CD14-positive monocyte (primary cell): ENCODE data around the gene DNMBP. TPM values are rescaled to one million over a fixed set of nuclear protein-coding genes. Genes with fewer than 3 reads are reported as not detected.

Experiments
- DNase-seq, 3 donors: peaks; one replicate each; pipeline ENCODE4 v3.0.0-alpha.2; 2011 to 2022
- H2AFZ ChIP-seq: 2 replicates; pipeline ENCODE4 v1.6.0; 2012; ENCODE audit warnings: mild to moderate bottlenecking, low read depth, low read length, inconsistent platforms; ENCODE audit not compliant: insufficient read depth, poor library complexity, severe bottlenecking
- H3K27ac ChIP-seq, 2 donors: 1 replicate in 1 of 2; 2 replicates in 1 of 2; pipeline ENCODE4 v1.5.1; 2012 to 2013; ENCODE audit warnings: low read length in 2 of 2, control low read depth in 1 of 2, inconsistent platforms in 1 of 2, low read depth in 1 of 2, mild to moderate bottlenecking in 1 of 2
- H3K27me3 ChIP-seq, 2 donors: one replicate each; pipeline versions ENCODE4 v1.6.0 to v1.6.1; 2011 to 2013; ENCODE audit warnings: low read length in 2 of 2; ENCODE audit not compliant: control insufficient read depth in 2 of 2, insufficient read depth in 2 of 2
- H3K36me3 ChIP-seq, 2 donors: replicated peaks in 1 of 2; 1 replicate in 1 of 2; 2 replicates in 1 of 2; pipeline versions ENCODE4 v1.5.1 to v1.6.1; 2012 to 2013; ENCODE audit warnings: low read length in 2 of 2, control low read depth in 1 of 2, inconsistent platforms in 1 of 2, mild to moderate bottlenecking in 1 of 2; ENCODE audit not compliant: insufficient read depth in 2 of 2, control insufficient read depth in 1 of 2
- H3K4me1 ChIP-seq, 2 donors: 1 replicate in 1 of 2; 2 replicates in 1 of 2; pipeline versions ENCODE4 v1.5.1 to v1.6.1; 2012 to 2013; ENCODE audit warnings: low read length in 2 of 2, control low read depth in 1 of 2, inconsistent platforms in 1 of 2, mild to moderate bottlenecking in 1 of 2, moderate library complexity in 1 of 2; ENCODE audit not compliant: insufficient read depth in 2 of 2, control insufficient read depth in 1 of 2
- H3K4me2 ChIP-seq: replicated peaks from 2 replicates; pipeline ENCODE3; 2012; ENCODE audit warnings: low read length, moderate library complexity, mild to moderate bottlenecking; ENCODE audit not compliant: poor library complexity, severe bottlenecking; ENCODE audit errors: extremely low read depth
- H3K4me3 ChIP-seq, 3 experiments: fragments of 200-600 bp in 1 of 3; sonication (generic) in 1 of 3; replicated peaks in 1 of 3; 1 replicate in 2 of 3; 2 replicates in 1 of 3; pipeline ENCODE4 v1.5.1; 2011 to 2013; ENCODE audit warnings: low read length in 3 of 3, mild to moderate bottlenecking in 3 of 3, control low read depth in 2 of 3, low read depth in 2 of 3, inconsistent platforms in 1 of 3, moderate library complexity in 1 of 3
- H3K79me2 ChIP-seq: 2 replicates; pipeline ENCODE4 v1.6.0; 2012; ENCODE audit warnings: mild to moderate bottlenecking, control low read depth, inconsistent platforms, low read length, moderate library complexity; ENCODE audit not compliant: insufficient read depth
- H3K9ac ChIP-seq: 2 replicates; pipeline ENCODE4 v1.6.0; 2017; ENCODE audit warnings: low read length, mild to moderate bottlenecking; ENCODE audit not compliant: insufficient read depth, poor library complexity, severe bottlenecking
- H3K9me3 ChIP-seq, 2 donors: replicated peaks in 1 of 2; 1 replicate in 1 of 2; 2 replicates in 1 of 2; pipeline versions ENCODE4 v1.5.1 to v1.6.1; 2012 to 2013; ENCODE audit warnings: low read length in 2 of 2, control low read depth in 1 of 2; ENCODE audit not compliant: control insufficient read depth in 1 of 2, insufficient read depth in 1 of 2
- H4K20me1 ChIP-seq: 2 replicates; pipeline ENCODE4 v1.6.0; 2012; ENCODE audit warnings: mild to moderate bottlenecking, low read length, control low read depth, moderate library complexity; ENCODE audit not compliant: insufficient read depth
- H3K27ac Mint-ChIP-seq, 7 donors: one replicate each; pipeline ENCODE4 v1.8.0; 2020; ENCODE audit warnings: mild to moderate bottlenecking in 7 of 7, mixed read lengths in 7 of 7, moderate library complexity in 6 of 7, inconsistent platforms in 2 of 7
- H3K27me3 Mint-ChIP-seq, 3 donors: one replicate each; pipeline ENCODE4 v1.8.0; 2021 to 2022; ENCODE audit warnings: low read depth in 3 of 3, mild to moderate bottlenecking in 3 of 3, mixed read lengths in 3 of 3, moderate library complexity in 3 of 3, inconsistent platforms in 1 of 3
- H3K36me3 Mint-ChIP-seq, 2 donors: one replicate each; pipeline ENCODE4 v1.8.0; 2020; ENCODE audit warnings: mixed read lengths in 2 of 2, inconsistent platforms in 1 of 2, mild to moderate bottlenecking in 1 of 2
- H3K4me1 Mint-ChIP-seq: one replicate; pipeline ENCODE4 v1.8.0; 2020; ENCODE audit warnings: mild to moderate bottlenecking, mixed read lengths
- H3K4me3 Mint-ChIP-seq, 2 donors: one replicate each; pipeline ENCODE4 v1.8.0; 2020; ENCODE audit warnings: mild to moderate bottlenecking in 2 of 2, mixed read lengths in 2 of 2, moderate library complexity in 1 of 2
- H3K9me3 Mint-ChIP-seq, 7 donors: one replicate each; pipeline ENCODE4 v1.8.0; 2020 to 2022; ENCODE audit warnings: mixed read lengths in 7 of 7, mild to moderate bottlenecking in 6 of 7, moderate library complexity in 6 of 7, inconsistent platforms in 2 of 7
- CTCF ChIP-seq: fragments of 200-600 bp; IDR thresholded peaks from one replicate; pipeline ENCODE4 v1.8.0; 2022; ENCODE audit warnings: antibody characterized with exemption, mild to moderate bottlenecking
- WGBS: methylation state at CpG from one replicate; pipeline ENCODE4 v1.1.5; 2013; ENCODE audit warnings: missing lambda C conversion rate; ENCODE audit not compliant: insufficient coverage; 5-methylcytosine and 5-hydroxymethylcytosine counted together
- intact Hi-C, 2 donors: fragments of 100-400 bp; cut with micrococcal nuclease; formaldehyde crosslinking; loops; one replicate each; pipeline versions ENCODE4 v1.15.0 to v1.15.1; 2023
- polyA plus RNA-seq, 3 donors: library from polyadenylated mRNA; depleted of rRNA in 1 of 3; unstranded in 2 of 3; stranded (reverse) in 1 of 3; fragments of 300-500 nt in 2 of 3; fragments of >200 nt in 1 of 3; fragmentation: Illumina TruSeq in 2 of 3; gene quantifications; 1 replicate in 2 of 3; 2 replicates in 1 of 3; pipeline ENCODE4 v1.2.3, GENCODE V29; 2012 to 2021

Gene DNMBP
- polyA plus RNA-seq, 3 donors = 0.83 to 10.3 (median 1.2) TPM

- intact Hi-C loops = no loop called here
- no peak overlapping the region for H3K4me3 ChIP-seq
- Mint-ChIP-seq H3K27me3 (peaks cover 1 to 3% (median 2%) of the 10 kb centered on the region in 3 donors), H3K9me3 (no peaks in the 10 kb centered on the region), H3K27ac (no peak overlapping the region), H3K4me3 (no peak overlapping the region), H3K4me1 (no peaks in the 10 kb centered on the region), H3K36me3 (no peaks in the 10 kb centered on the region)
- no peak overlapping the region for H2AFZ ChIP-seq
- no peak overlapping the region for H3K4me2 ChIP-seq
- TF ChIP-seq CTCF = no peak
- no peaks in the 10 kb centered on the region for H3K36me3 ChIP-seq
- DNase-seq = no peak
- H3K27me3 ChIP-seq = no peaks in the 10 kb centered on the region
- H3K4me1 ChIP-seq = no peaks in the 10 kb centered on the region
- 92% methylated on average over 2 of the region's 4 CpGs for WGBS
- no peak overlapping the region for H3K9ac ChIP-seq
- no peaks in the 10 kb centered on the region for H4K20me1 ChIP-seq
- H3K27ac ChIP-seq = no peak overlapping the region
- H3K79me2 ChIP-seq = no peaks in the 10 kb centered on the region
- H3K9me3 ChIP-seq = no peaks in the 10 kb centered on the region
Observed at GRCh38 chr10:99834410-99834809, 175.3 kb downstream of the DNMBP start.

GRCh38 chr10:99832439-99832838 is 177.3 kb downstream of the DNMBP start:
- intact Hi-C loops = no loop called here
- Histone ChIP-seq H3K4me2 (no peak overlapping the region), H3K9me3 (no peaks in the 10 kb centered on the region), H3K9ac (no peak overlapping the region), H3K4me1 (no peaks in the 10 kb centered on the region), H3K27ac (no peak overlapping the region), H3K79me2 (no peaks in the 10 kb centered on the region), H3K27me3 (no peaks in the 10 kb centered on the region), H4K20me1 (no peaks in the 10 kb centered on the region), H3K36me3 (no peaks in the 10 kb centered on the region), H2AFZ (no peak overlapping the region), H3K4me3 (no peak overlapping the region)
- 90% methylated on average over 1 of the region's 2 CpGs for WGBS
- Mint-ChIP-seq H3K4me3 (no peak overlapping the region), H3K27me3 (peaks cover 1 to 4% (median 2%) of the 10 kb centered on the region in 3 donors), H3K9me3 (peaks cover 0 to 7% (median 2%) of the 10 kb centered on the region in 7 donors), H3K4me1 (peaks cover 5% of the 10 kb centered on the region), H3K27ac (no peak overlapping the region), H3K36me3 (no peaks in the 10 kb centered on the region)
- no peak for TF ChIP-seq CTCF
- DNase-seq = no peak
